ENCODE measurements around the gene DENND2C. TPM values are rescaled to one million over a fixed set of nuclear protein-coding genes. Genes with fewer than 3 reads are reported as not detected.

Gene DENND2C
- total RNA-seq, 1 donor from 2014 or later: 3.2 TPM

DNA sequence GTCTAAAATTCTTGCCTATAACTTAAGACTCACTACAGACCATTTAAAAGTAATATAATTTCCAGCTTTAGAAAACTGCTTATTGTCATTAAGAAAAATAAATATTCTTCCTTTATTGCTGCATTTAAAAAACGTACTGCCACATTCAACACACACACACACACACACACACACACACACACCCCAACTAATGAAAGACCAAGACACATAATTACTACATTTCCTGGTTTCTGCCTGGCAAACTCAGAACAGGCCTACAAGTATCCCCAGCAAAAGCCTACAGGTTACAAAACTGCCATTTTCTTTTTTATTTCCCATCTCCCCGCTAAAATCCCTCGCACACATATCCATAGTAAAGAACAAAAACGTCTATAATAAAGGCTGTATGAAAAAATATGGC lies 1.5 kb downstream of the DENND2C start:
- Histone ChIP-seq H3K4me2 (ENCODE audit: low read length) (no peak overlapping the region), H3K4me3 (ENCODE audit: insufficient read depth, low read depth, low read length) (no peak overlapping the region), H3K27me3 (ENCODE audit: insufficient read depth, low read length) (no peaks in the 10 kb centered on the region), H3K9ac (ENCODE audit: low read length) (no peak overlapping the region), H3K4me1 (ENCODE audit: insufficient read depth, low read length) (peaks cover 9% of the 10 kb centered on the region), H3K36me3 (ENCODE audit: insufficient read depth, low read length) (no peaks in the 10 kb centered on the region), H2AFZ (ENCODE audit: low read depth, low read length) (no peak overlapping the region), H3K9me3 (ENCODE audit: insufficient read depth, low read depth, low read length) (no peaks in the 10 kb centered on the region), H3K27ac (ENCODE audit: low read depth, low read length) (no peak overlapping the region), H3K79me2 (ENCODE audit: insufficient read depth, low read length) (no peaks in the 10 kb centered on the region), H4K20me1 (ENCODE audit: insufficient read depth, low read length) (no peaks in the 10 kb centered on the region)
- Mint-ChIP-seq H3K4me3 (ENCODE audit: unreplicated experiment) (peak overlapping the region; percentile 94), H3K36me3 (ENCODE audit: low read depth, unreplicated experiment) (no peaks in the 10 kb centered on the region), H3K9me3 (ENCODE audit: unreplicated experiment) (no peaks in the 10 kb centered on the region), H3K4me1 (ENCODE audit: low read depth, unreplicated experiment) (peaks cover 8% of the 10 kb centered on the region), H3K27me3 (ENCODE audit: low read depth, unreplicated experiment) (peaks cover 5% of the 10 kb centered on the region), H3K27ac (ENCODE audit: unreplicated experiment) (no peak overlapping the region)
- TF ChIP-seq, protein P1, sequence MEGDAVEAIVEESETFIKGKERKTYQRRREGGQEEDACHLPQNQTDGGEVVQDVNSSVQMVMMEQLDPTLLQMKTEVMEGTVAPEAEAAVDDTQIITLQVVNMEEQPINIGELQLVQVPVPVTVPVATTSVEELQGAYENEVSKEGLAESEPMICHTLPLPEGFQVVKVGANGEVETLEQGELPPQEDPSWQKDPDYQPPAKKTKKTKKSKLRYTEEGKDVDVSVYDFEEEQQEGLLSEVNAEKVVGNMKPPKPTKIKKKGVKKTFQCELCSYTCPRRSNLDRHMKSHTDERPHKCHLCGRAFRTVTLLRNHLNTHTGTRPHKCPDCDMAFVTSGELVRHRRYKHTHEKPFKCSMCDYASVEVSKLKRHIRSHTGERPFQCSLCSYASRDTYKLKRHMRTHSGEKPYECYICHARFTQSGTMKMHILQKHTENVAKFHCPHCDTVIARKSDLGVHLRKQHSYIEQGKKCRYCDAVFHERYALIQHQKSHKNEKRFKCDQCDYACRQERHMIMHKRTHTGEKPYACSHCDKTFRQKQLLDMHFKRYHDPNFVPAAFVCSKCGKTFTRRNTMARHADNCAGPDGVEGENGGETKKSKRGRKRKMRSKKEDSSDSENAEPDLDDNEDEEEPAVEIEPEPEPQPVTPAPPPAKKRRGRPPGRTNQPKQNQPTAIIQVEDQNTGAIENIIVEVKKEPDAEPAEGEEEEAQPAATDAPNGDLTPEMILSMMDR (IDR thresholded peaks at IDR 0.05; ENCODE audit: insufficient read depth, low read depth, low read length): no peak
- no peak for TF ChIP-seq EZH2 (IDR thresholded peaks at IDR 0.05; ENCODE audit: insufficient read depth, low read length)
- no peak for DNase-seq (ENCODE audit: low read depth)
- FAIRE-seq: no peak

DNA sequence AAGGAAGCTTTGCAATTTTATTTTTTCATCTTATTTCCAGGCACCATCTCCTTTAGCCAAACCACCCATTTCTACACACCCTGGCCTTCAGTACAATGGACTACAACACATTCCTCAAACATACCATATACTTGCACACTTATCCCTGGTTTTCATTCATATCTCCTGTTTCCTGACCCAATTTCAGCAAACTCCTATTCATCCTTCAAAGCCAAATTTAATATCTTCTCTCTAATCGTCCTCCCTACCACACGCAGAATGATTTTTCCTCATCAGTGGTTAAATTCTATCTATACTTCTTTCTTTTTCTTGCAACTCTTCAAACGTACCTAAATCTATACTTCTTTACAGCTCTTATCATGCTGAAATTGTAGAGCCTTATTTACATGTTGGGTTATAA lies 2.9 kb downstream of the DENND2C start:
- H3K4me2 ChIP-seq (ENCODE audit: low read length): no peak overlapping the region
- H3K79me2 ChIP-seq (ENCODE audit: insufficient read depth, low read length): no peaks in the 10 kb centered on the region
- H3K9me3 ChIP-seq (ENCODE audit: insufficient read depth, low read depth, low read length): no peaks in the 10 kb centered on the region
- H3K9ac ChIP-seq (ENCODE audit: low read length): no peak overlapping the region
- peaks cover 9% of the 10 kb centered on the region for H3K4me1 ChIP-seq (ENCODE audit: insufficient read depth, low read length)
- Mint-ChIP-seq H3K4me3 (ENCODE audit: unreplicated experiment) (no peak overlapping the region), H3K4me1 (ENCODE audit: low read depth, unreplicated experiment) (peaks cover 8% of the 10 kb centered on the region), H3K27me3 (ENCODE audit: low read depth, unreplicated experiment) (peaks cover 5% of the 10 kb centered on the region), H3K9me3 (ENCODE audit: unreplicated experiment) (no peaks in the 10 kb centered on the region), H3K36me3 (ENCODE audit: low read depth, unreplicated experiment) (no peaks in the 10 kb centered on the region), H3K27ac (ENCODE audit: unreplicated experiment) (no peak overlapping the region)
- no peaks in the 10 kb centered on the region for H3K27me3 ChIP-seq (ENCODE audit: insufficient read depth, low read length)
- no peak overlapping the region for H3K4me3 ChIP-seq (ENCODE audit: insufficient read depth, low read depth, low read length)
- DNase-seq (ENCODE audit: low read depth): no peak
- TF ChIP-seq EZH2 (IDR thresholded peaks at IDR 0.05; ENCODE audit: insufficient read depth, low read length): no peak
- TF ChIP-seq, protein P1 (IDR thresholded peaks at IDR 0.05; ENCODE audit: insufficient read depth, low read depth, low read length): no peak
- no peak overlapping the region for H3K27ac ChIP-seq (ENCODE audit: low read depth, low read length)
- FAIRE-seq: no peak
- no peaks in the 10 kb centered on the region for H4K20me1 ChIP-seq (ENCODE audit: insufficient read depth, low read length)
- no peaks in the 10 kb centered on the region for H3K36me3 ChIP-seq (ENCODE audit: insufficient read depth, low read length)
- H2AFZ ChIP-seq (ENCODE audit: low read depth, low read length): no peak overlapping the region

DNA sequence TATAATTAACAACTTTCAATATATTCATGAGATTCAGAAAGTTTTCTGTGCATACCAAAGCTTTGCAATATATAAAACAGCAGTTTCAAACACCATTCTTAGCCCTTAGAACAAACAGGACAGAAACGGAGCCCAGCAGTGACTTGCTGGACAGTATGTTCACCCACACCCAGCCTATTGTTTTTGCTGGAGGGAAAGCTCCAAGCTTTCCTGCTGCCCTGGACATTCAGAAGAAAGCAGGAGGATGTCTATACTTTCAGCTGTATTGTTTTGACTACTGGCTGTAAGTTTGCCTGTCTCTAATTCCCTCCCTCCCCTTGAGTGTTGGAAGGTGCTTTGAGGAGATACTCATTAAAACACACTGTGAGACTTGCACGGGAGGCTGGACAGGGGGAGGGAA lies 9.6 kb downstream of the DENND2C start:
- DNase-seq (ENCODE audit: low read depth) (no peak), FAIRE-seq (no peak)
- Histone ChIP-seq H3K36me3 (ENCODE audit: insufficient read depth, low read length) (no peaks in the 10 kb centered on the region), H3K27ac (ENCODE audit: low read depth, low read length) (no peak overlapping the region), H3K79me2 (ENCODE audit: insufficient read depth, low read length) (no peaks in the 10 kb centered on the region), H2AFZ (ENCODE audit: low read depth, low read length) (no peak overlapping the region), H3K9me3 (ENCODE audit: insufficient read depth, low read depth, low read length) (no peaks in the 10 kb centered on the region), H3K4me1 (ENCODE audit: insufficient read depth, low read length) (no peaks in the 10 kb centered on the region), H3K4me3 (ENCODE audit: insufficient read depth, low read depth, low read length) (no peak overlapping the region), H3K4me2 (ENCODE audit: low read length) (no peak overlapping the region), H3K9ac (ENCODE audit: low read length) (no peak overlapping the region), H3K27me3 (ENCODE audit: insufficient read depth, low read length) (no peaks in the 10 kb centered on the region), H4K20me1 (ENCODE audit: insufficient read depth, low read length) (no peaks in the 10 kb centered on the region)
- H3K36me3 Mint-ChIP-seq (ENCODE audit: low read depth, unreplicated experiment): no peaks in the 10 kb centered on the region
- no peak overlapping the region for H3K4me3 Mint-ChIP-seq (ENCODE audit: unreplicated experiment)
- no peak for TF ChIP-seq EZH2 (IDR thresholded peaks at IDR 0.05; ENCODE audit: insufficient read depth, low read length)
- TF ChIP-seq, protein P1 (IDR thresholded peaks at IDR 0.05; ENCODE audit: insufficient read depth, low read depth, low read length): no peak
- H3K4me1 Mint-ChIP-seq (ENCODE audit: low read depth, unreplicated experiment): peaks cover 2% of the 10 kb centered on the region
- H3K27me3 Mint-ChIP-seq (ENCODE audit: low read depth, unreplicated experiment): no peaks in the 10 kb centered on the region
- no peak overlapping the region for H3K27ac Mint-ChIP-seq (ENCODE audit: unreplicated experiment)
- no peaks in the 10 kb centered on the region for H3K9me3 Mint-ChIP-seq (ENCODE audit: unreplicated experiment)
